Type B pancreatic cell (in vitro differentiated cells): ENCODE measurements around the gene SOX4. TPM values are rescaled to one million over a fixed set of nuclear protein-coding genes. Genes with fewer than 3 reads are reported as not detected.
"Not testable (repeated sequence)": the region's sequence is repeated elsewhere in the genome, so short reads cannot be mapped to it uniquely, and the experiment has no call there.

Experiments
- DNase-seq: peaks from one replicate; pipeline ENCODE4 v3.0.0; 2021; ENCODE audit warnings: mixed read lengths; ENCODE audit not compliant: unreplicated experiment; ENCODE audit errors: extremely low spot score
- H3K27ac Mint-ChIP-seq: 2 replicates; pipeline ENCODE4 v1.8.0; 2021; ENCODE audit warnings: mild to moderate bottlenecking, mixed read lengths
- H3K27me3 Mint-ChIP-seq: 2 replicates; pipeline ENCODE4 v1.8.0; 2021; ENCODE audit warnings: mixed read lengths
- H3K36me3 Mint-ChIP-seq: 2 replicates; pipeline ENCODE4 v1.8.0; 2021; ENCODE audit warnings: mixed read lengths
- H3K4me1 Mint-ChIP-seq: one replicate; pipeline ENCODE4 v1.8.0; 2021; ENCODE audit warnings: mixed read lengths; ENCODE audit not compliant: unreplicated experiment
- H3K4me3 Mint-ChIP-seq: 2 replicates; pipeline ENCODE4 v1.8.0; 2021; ENCODE audit warnings: mild to moderate bottlenecking, mixed read lengths
- H3K9me3 Mint-ChIP-seq: 2 replicates; pipeline ENCODE4 v1.8.0; 2021; ENCODE audit warnings: mixed read lengths
- CTCF ChIP-seq: fragments of 200-600 bp; sonication (generic); conservative IDR thresholded peaks from 2 replicates; pipeline ENCODE4 v1.5.0; 2021; ENCODE audit warnings: antibody characterized with exemption, mild to moderate bottlenecking
- long read RNA-seq: library from polyadenylated mRNA; unstranded; transcript quantifications from one replicate; pipeline ENCODE4 v2.0.0, GENCODE V29; 2020
- total RNA-seq: library from RNA; stranded (reverse); gene quantifications from 2 replicates; pipeline ENCODE4 v1.2.1, GENCODE V29; 2021; ENCODE audit warnings: low replicate concordance

Gene SOX4
- total RNA-seq, result 138 and 152 TPM in 2 replicates
- long read RNA-seq, full-length matches to known transcripts, result 28 of 28 reads
- long read RNA-seq, partial matches to known transcripts, result 0 of 28 reads
- long read RNA-seq, other reads (novel, unspliced or antisense), result 0 of 28 reads

- Mint-ChIP-seq H3K36me3 (peaks cover 24% of the 10 kb centered on the region), H3K27me3 (peaks cover 4% of the 10 kb centered on the region), H3K4me3 (peak within 1 kb of the TSS; percentile 57), H3K27ac (peak within 1 kb of the TSS; percentile 96), H3K9me3 (no peaks in the 10 kb centered on the region), H3K4me1 (peaks cover 18% of the 10 kb centered on the region)
- peak; percentile 94 for DNase-seq
- TF ChIP-seq CTCF, result no peak
Measured at GRCh38 chr6:21593412-21593926, at the start of gene SOX4. Gene SOX4, plus strand, starts transcription at chr6:21593751. Its CDS starts 784 bp downstream, at chr6:21594535.

- not testable (repeated sequence) for H3K27ac Mint-ChIP-seq, H3K36me3 Mint-ChIP-seq, H3K4me1 Mint-ChIP-seq, H3K4me3 Mint-ChIP-seq, DNase-seq, H3K27me3 Mint-ChIP-seq, H3K9me3 Mint-ChIP-seq
Measured at GRCh38 chr6:21552286-21552685, 41.3 kb upstream of the SOX4 start.

- Mint-ChIP-seq H3K27ac (no peak overlapping the region), H3K4me1 (no peaks in the 10 kb centered on the region), H3K27me3 (no peaks in the 10 kb centered on the region), H3K9me3 (no peaks in the 10 kb centered on the region), H3K4me3 (no peak overlapping the region), H3K36me3 (no peaks in the 10 kb centered on the region)
- DNase-seq, result no peak
- TF ChIP-seq CTCF, result no peak
Measured at GRCh38 chr6:21554286-21554685, 39.3 kb upstream of the SOX4 start.

- H3K27ac Mint-ChIP-seq, result no peak overlapping the region
- no peaks in the 10 kb centered on the region for H3K4me1 Mint-ChIP-seq
- H3K4me3 Mint-ChIP-seq, result no peak overlapping the region
- H3K27me3 Mint-ChIP-seq, result no peaks in the 10 kb centered on the region
- TF ChIP-seq CTCF, result no peak
- DNase-seq, result no peak
- no peaks in the 10 kb centered on the region for H3K36me3 Mint-ChIP-seq
- H3K9me3 Mint-ChIP-seq, result no peaks in the 10 kb centered on the region
Measured at GRCh38 chr6:21555197-21555596, 38.4 kb upstream of the SOX4 start.

GRCh38 chr6:21556511-21556910, 37.0 kb upstream of the SOX4 start:
- Mint-ChIP-seq H3K4me3 (no peak overlapping the region), H3K36me3 (no peaks in the 10 kb centered on the region), H3K9me3 (no peaks in the 10 kb centered on the region), H3K27ac (no peak overlapping the region), H3K4me1 (no peaks in the 10 kb centered on the region), H3K27me3 (no peaks in the 10 kb centered on the region)
- TF ChIP-seq CTCF, result no peak
- no peak for DNase-seq

- H3K36me3 Mint-ChIP-seq, result no peaks in the 10 kb centered on the region
- no peaks in the 10 kb centered on the region for H3K9me3 Mint-ChIP-seq
- no peak for DNase-seq
- no peaks in the 10 kb centered on the region for H3K27me3 Mint-ChIP-seq
- H3K27ac Mint-ChIP-seq, result no peak overlapping the region
- H3K4me1 Mint-ChIP-seq, result no peaks in the 10 kb centered on the region
- no peak overlapping the region for H3K4me3 Mint-ChIP-seq
- no peak for TF ChIP-seq CTCF
Measured at GRCh38 chr6:21556968-21557721, 36.4 kb upstream of the SOX4 start.
